Cardiac fibroblast (primary cell): Measurements from ENCODE around the gene ZNF526.

Experiments
- DNase-seq, 2 donors: peaks; one replicate each; pipeline versions ENCODE4 v3.0.0 to v3.0.0-alpha.2; 2010; ENCODE audit warnings: low read depth in 2 of 2
- H3K4me3 ChIP-seq, 2 donors: replicated peaks in 1 of 2; 1 replicate in 1 of 2; 2 replicates in 1 of 2; pipeline ENCODE4 v1.5.1; 2011; ENCODE audit warnings: low read depth in 2 of 2, low read length in 2 of 2, mild to moderate bottlenecking in 2 of 2, moderate library complexity in 1 of 2
- CTCF ChIP-seq: IDR thresholded peaks from one replicate; pipeline ENCODE4 v1.5.1; 2011; ENCODE audit warnings: low read depth, mild to moderate bottlenecking, low read length, inconsistent platforms

The ZNF526 gene

GRCh38 chr19:42246143-42246921 lies 26.2 kb downstream of the ZNF526 start:
- no peak overlapping the region for H3K4me3 ChIP-seq
- DNase-seq, result peak; percentile 86 to 87
- peak; percentile 80 for TF ChIP-seq CTCF

- DNase-seq, result peak in 1 of 2 donors; percentile 25
- no peak overlapping the region for H3K4me3 ChIP-seq
- TF ChIP-seq CTCF, result no peak
Measured at GRCh38 chr19:42246922-42247639, 27.0 kb downstream of the ZNF526 start.

- TF ChIP-seq CTCF, result no peak
- no peak overlapping the region for H3K4me3 ChIP-seq
- no peak for DNase-seq
Measured at GRCh38 chr19:42247640-42248199, 27.6 kb downstream of the ZNF526 start.

GRCh38 chr19:42248270-42249148 lies 28.4 kb downstream of the ZNF526 start:
- no peak overlapping the region for H3K4me3 ChIP-seq
- no peak for DNase-seq
- TF ChIP-seq CTCF, result no peak

- no peak for DNase-seq
- no peak for TF ChIP-seq CTCF
- no peak overlapping the region for H3K4me3 ChIP-seq
Measured at GRCh38 chr19:42249149-42249750, 29.1 kb downstream of the ZNF526 start.

- TF ChIP-seq CTCF, result no peak
- no peak for DNase-seq
- H3K4me3 ChIP-seq, result no peak overlapping the region
Measured at GRCh38 chr19:42249769-42250168, 29.7 kb downstream of the ZNF526 start.
